SU-DHL-6 (cell line): ENCODE results near the gene MDN1.

Source experiments
- H2AFZ ChIP-seq: fragments of 200-600 bp; sonication (generic); 2 replicates; pipeline ENCODE4 v1.6.1; 2014; ENCODE audit warnings: low read depth, mild to moderate bottlenecking, moderate library complexity, mixed read lengths, antibody characterized with exemption, low read length; ENCODE audit not compliant: severe bottlenecking
- H3F3A ChIP-seq: fragments of 200-600 bp; shearing (Covaris generic); 2 replicates; pipeline ENCODE4 v1.6.0; 2016; ENCODE audit warnings: antibody characterized with exemption, mild to moderate bottlenecking; ENCODE audit not compliant: insufficient read depth
- H3K27ac ChIP-seq: fragments of 200-600 bp; sonication (generic); 2 replicates; pipeline ENCODE4 v1.5.1; 2016; ENCODE audit warnings: low read depth, mild to moderate bottlenecking, low read length, moderate library complexity, mixed read lengths
- H3K27me3 ChIP-seq: fragments of 200-600 bp; sonication (generic), shearing (Covaris generic); 2 replicates; pipeline ENCODE4 v1.6.0; 2014; ENCODE audit warnings: mild to moderate bottlenecking, low read length
- H3K36me3 ChIP-seq: fragments of 200-600 bp; sonication (generic); 2 replicates; pipeline ENCODE4 v1.6.1; 2014; ENCODE audit warnings: mild to moderate bottlenecking, low read length, mixed read lengths
- H3K4me2 ChIP-seq: fragments of 300-600, 200-600 bp; shearing (Covaris generic), sonication (generic); 2 replicates; pipeline ENCODE4 v1.6.0; 2014; ENCODE audit warnings: low read length, low read depth, mild to moderate bottlenecking; ENCODE audit not compliant: poor library complexity, severe bottlenecking
- H3K4me3 ChIP-seq: fragments of 200-600 bp; sonication (generic); 2 replicates; pipeline ENCODE4 v1.5.1; 2014; ENCODE audit warnings: antibody characterized with exemption, low read length, mild to moderate bottlenecking, mixed read lengths; ENCODE audit not compliant: insufficient read depth, poor library complexity, severe bottlenecking
- H3K79me2 ChIP-seq: fragments of 200-600 bp; sonication (generic); 2 replicates; pipeline ENCODE4 v1.6.1; 2014; ENCODE audit warnings: mild to moderate bottlenecking, low read length, moderate library complexity; ENCODE audit not compliant: insufficient read depth
- H3K9ac ChIP-seq: fragments of 200-600 bp; sonication (generic); 2 replicates; pipeline ENCODE4 v1.7.0; 2014; ENCODE audit warnings: mild to moderate bottlenecking, low read length
- H3K9me2 ChIP-seq: fragments of 200-600 bp; sonication (generic); replicated peaks from 2 replicates; pipeline ENCODE4 v1.6.1; 2014; ENCODE audit warnings: low read length; ENCODE audit not compliant: insufficient read depth
- H3K9me3 ChIP-seq: fragments of 200-600 bp; sonication (generic); 2 replicates; pipeline ENCODE4 v1.6.1; 2014; ENCODE audit warnings: low read length, mixed read lengths; ENCODE audit not compliant: insufficient read depth
- H4K20me1 ChIP-seq: fragments of 200-600 bp; sonication (generic); 2 replicates; pipeline ENCODE4 v1.6.1; 2014; ENCODE audit warnings: low read depth, mild to moderate bottlenecking, antibody characterized with exemption, low read length, moderate library complexity, mixed read lengths
- EZH2phosphoT487 ChIP-seq: fragments of 200-600 bp; sonication (generic), shearing (Covaris generic); conservative IDR thresholded peaks from 2 replicates; pipeline ENCODE4 v1.6.1; 2018; ENCODE audit warnings: mild to moderate bottlenecking, antibody characterized with exemption, low read length, moderate library complexity, mixed read lengths
- TF ChIP-seq, protein P1 (sequence below): fragments of 200-600 bp; sonication (generic); IDR thresholded peaks from one replicate; pipeline ENCODE4 v1.5.1; 2017; ENCODE audit warnings: antibody characterized with exemption, mild to moderate bottlenecking, low read length, moderate library complexity; ENCODE audit not compliant: insufficient read depth, poor library complexity, severe bottlenecking

The MDN1 gene

DNA sequence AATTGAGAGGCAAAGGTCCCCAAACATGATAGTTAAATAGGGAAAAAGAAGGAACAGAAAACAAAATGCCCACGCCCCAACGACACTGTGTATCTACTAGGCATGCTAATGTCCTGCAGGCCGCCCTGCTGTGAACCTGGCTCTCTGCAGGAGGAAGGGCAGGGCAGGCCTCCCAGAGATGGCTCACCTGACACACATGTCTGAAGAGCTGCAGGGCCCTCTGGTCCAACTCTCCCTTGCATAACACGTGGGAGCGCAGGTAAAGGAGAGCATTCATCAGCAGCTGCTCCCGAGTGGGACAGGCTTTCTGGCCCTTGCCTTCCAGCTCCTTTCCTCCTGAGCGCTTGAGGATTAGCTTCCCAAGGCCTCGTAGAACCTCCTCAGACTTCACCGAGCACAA lies 127.3 kb downstream of the MDN1 start:
- H3K27me3 ChIP-seq: no peaks in the 10 kb centered on the region
- no peaks in the 10 kb centered on the region for H3K9me3 ChIP-seq
- no peaks in the 10 kb centered on the region for H3K79me2 ChIP-seq
- H3K9ac ChIP-seq: no peak overlapping the region
- TF ChIP-seq, protein P1, sequence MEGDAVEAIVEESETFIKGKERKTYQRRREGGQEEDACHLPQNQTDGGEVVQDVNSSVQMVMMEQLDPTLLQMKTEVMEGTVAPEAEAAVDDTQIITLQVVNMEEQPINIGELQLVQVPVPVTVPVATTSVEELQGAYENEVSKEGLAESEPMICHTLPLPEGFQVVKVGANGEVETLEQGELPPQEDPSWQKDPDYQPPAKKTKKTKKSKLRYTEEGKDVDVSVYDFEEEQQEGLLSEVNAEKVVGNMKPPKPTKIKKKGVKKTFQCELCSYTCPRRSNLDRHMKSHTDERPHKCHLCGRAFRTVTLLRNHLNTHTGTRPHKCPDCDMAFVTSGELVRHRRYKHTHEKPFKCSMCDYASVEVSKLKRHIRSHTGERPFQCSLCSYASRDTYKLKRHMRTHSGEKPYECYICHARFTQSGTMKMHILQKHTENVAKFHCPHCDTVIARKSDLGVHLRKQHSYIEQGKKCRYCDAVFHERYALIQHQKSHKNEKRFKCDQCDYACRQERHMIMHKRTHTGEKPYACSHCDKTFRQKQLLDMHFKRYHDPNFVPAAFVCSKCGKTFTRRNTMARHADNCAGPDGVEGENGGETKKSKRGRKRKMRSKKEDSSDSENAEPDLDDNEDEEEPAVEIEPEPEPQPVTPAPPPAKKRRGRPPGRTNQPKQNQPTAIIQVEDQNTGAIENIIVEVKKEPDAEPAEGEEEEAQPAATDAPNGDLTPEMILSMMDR: no peak
- TF ChIP-seq EZH2phosphoT487: no peak
- H3F3A ChIP-seq: no peaks in the 10 kb centered on the region
- H3K4me3 ChIP-seq: no peak overlapping the region
- H3K9me2 ChIP-seq: no peaks in the 10 kb centered on the region
- no peak overlapping the region for H2AFZ ChIP-seq
- no peak overlapping the region for H3K27ac ChIP-seq
- no peak overlapping the region for H3K4me2 ChIP-seq
- H3K36me3 ChIP-seq: peaks cover 30% of the 10 kb centered on the region
- no peaks in the 10 kb centered on the region for H4K20me1 ChIP-seq

GRCh38 chr6:89690944-89691324 lies 128.7 kb downstream of the MDN1 start:
- no peaks in the 10 kb centered on the region for H3K79me2 ChIP-seq
- no peaks in the 10 kb centered on the region for H3F3A ChIP-seq
- no peaks in the 10 kb centered on the region for H3K9me3 ChIP-seq
- TF ChIP-seq EZH2phosphoT487: no peak
- TF ChIP-seq, protein P1: no peak
- no peaks in the 10 kb centered on the region for H4K20me1 ChIP-seq
- no peak overlapping the region for H3K27ac ChIP-seq
- H3K4me3 ChIP-seq: no peak overlapping the region
- peaks cover 39% of the 10 kb centered on the region for H3K36me3 ChIP-seq
- H3K4me2 ChIP-seq: no peak overlapping the region
- H3K9ac ChIP-seq: no peak overlapping the region
- no peaks in the 10 kb centered on the region for H3K9me2 ChIP-seq
- H3K27me3 ChIP-seq: no peaks in the 10 kb centered on the region
- H2AFZ ChIP-seq: no peak overlapping the region

DNA sequence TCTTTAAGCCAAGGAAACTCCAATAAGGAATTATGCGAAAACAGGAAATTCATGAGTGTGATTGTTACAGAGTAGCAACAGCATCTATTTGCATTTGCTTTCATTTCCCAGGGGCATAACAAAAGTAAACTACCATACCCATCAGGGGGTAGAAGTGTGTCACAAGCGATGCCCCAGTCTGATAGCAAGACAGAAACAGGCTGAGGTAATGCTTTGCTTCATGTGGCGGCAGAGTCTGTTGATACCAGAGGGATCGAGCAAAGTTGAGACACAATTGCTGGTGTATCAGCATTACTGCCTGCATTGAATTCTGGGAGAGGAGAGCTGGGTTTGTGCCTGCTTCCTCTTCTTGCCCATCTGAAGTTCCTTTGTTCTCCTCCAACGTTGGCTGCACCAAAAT lies 129.9 kb downstream of the MDN1 start:
- H3K9ac ChIP-seq: no peak overlapping the region
- no peaks in the 10 kb centered on the region for H4K20me1 ChIP-seq
- H3K79me2 ChIP-seq: no peaks in the 10 kb centered on the region
- no peak overlapping the region for H3K4me3 ChIP-seq
- H3K27me3 ChIP-seq: no peaks in the 10 kb centered on the region
- H3K4me2 ChIP-seq: no peak overlapping the region
- no peaks in the 10 kb centered on the region for H3F3A ChIP-seq
- no peak overlapping the region for H3K27ac ChIP-seq
- TF ChIP-seq, protein P1: no peak
- no peak for TF ChIP-seq EZH2phosphoT487
- no peak overlapping the region for H2AFZ ChIP-seq
- H3K36me3 ChIP-seq: peaks cover 39% of the 10 kb centered on the region
- H3K9me2 ChIP-seq: no peaks in the 10 kb centered on the region
- H3K9me3 ChIP-seq: no peaks in the 10 kb centered on the region

GRCh38 chr6:89688328-89688727 lies 131.3 kb downstream of the MDN1 start:
- H3K9ac ChIP-seq: no peak overlapping the region
- no peak overlapping the region for H3K27ac ChIP-seq
- TF ChIP-seq EZH2phosphoT487: no peak
- TF ChIP-seq, protein P1: no peak

More at GRCh38 chr6:89688328-89688727, 131.3 kb downstream of the MDN1 start:
- no peaks in the 10 kb centered on the region for H3K9me2 ChIP-seq
- H2AFZ ChIP-seq: no peak overlapping the region
- no peaks in the 10 kb centered on the region for H3K79me2 ChIP-seq
- no peak overlapping the region for H3K4me2 ChIP-seq
- no peaks in the 10 kb centered on the region for H4K20me1 ChIP-seq
- H3K27me3 ChIP-seq: no peaks in the 10 kb centered on the region
- no peak overlapping the region for H3K4me3 ChIP-seq
- peaks cover 36% of the 10 kb centered on the region for H3K36me3 ChIP-seq
- no peaks in the 10 kb centered on the region for H3K9me3 ChIP-seq
- no peaks in the 10 kb centered on the region for H3F3A ChIP-seq
